Gastrocnemius medialis (tissue), 4 donors: ENCODE data around the gene TMOD4.
"Not testable (repeated sequence)": the region's sequence is repeated elsewhere in the genome, so short reads cannot be mapped to it uniquely, and the experiment has no call there.

Experiments used
- POLR2A ChIP-seq, 2 donors: fragments of 450-650 bp; IDR thresholded peaks; one replicate each; pipeline ENCODE4 v1.6.1; 2017; ENCODE audit warnings: antibody characterized with exemption in 2 of 2, mild to moderate bottlenecking in 2 of 2, moderate library complexity in 2 of 2
- TF ChIP-seq, protein P1 (sequence below), 5 experiments: fragments of 450-650 bp in 3 of 5; fragments of 200-600 bp in 2 of 5; sonication (generic) in 2 of 5; IDR thresholded peaks in 4 of 5; conservative IDR thresholded peaks in 1 of 5; 1 replicate in 4 of 5; 2 replicates in 1 of 5; pipeline ENCODE4 v1.5.1; 2016 to 2019; ENCODE audit warnings: antibody characterized with exemption in 5 of 5, mild to moderate bottlenecking in 3 of 5, moderate library complexity in 3 of 5

DNA sequence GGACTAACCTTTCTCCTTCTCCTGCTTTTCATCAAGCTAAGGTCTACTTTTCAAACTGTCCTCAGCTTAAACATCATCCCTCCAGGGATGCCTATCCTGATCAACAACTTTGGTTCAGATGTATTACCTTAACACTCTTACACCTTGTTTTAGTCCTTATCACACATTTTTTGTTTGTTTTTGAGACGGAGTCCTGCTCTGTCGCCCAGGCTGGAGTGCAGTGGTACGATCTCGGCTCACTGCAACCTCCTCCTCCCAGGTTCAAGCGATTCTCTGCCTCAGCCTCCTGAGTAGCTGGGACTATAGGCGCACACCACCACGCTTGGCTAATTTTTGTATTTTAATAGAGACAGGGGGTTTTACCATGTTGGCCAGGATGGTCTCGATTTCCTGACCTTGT is 12.9 kb upstream of the TMOD4 start:
- TF ChIP-seq, protein P1, sequence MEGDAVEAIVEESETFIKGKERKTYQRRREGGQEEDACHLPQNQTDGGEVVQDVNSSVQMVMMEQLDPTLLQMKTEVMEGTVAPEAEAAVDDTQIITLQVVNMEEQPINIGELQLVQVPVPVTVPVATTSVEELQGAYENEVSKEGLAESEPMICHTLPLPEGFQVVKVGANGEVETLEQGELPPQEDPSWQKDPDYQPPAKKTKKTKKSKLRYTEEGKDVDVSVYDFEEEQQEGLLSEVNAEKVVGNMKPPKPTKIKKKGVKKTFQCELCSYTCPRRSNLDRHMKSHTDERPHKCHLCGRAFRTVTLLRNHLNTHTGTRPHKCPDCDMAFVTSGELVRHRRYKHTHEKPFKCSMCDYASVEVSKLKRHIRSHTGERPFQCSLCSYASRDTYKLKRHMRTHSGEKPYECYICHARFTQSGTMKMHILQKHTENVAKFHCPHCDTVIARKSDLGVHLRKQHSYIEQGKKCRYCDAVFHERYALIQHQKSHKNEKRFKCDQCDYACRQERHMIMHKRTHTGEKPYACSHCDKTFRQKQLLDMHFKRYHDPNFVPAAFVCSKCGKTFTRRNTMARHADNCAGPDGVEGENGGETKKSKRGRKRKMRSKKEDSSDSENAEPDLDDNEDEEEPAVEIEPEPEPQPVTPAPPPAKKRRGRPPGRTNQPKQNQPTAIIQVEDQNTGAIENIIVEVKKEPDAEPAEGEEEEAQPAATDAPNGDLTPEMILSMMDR (IDR thresholded peaks at IDR 0.05 in 4 of 5, conservative IDR thresholded peaks at IDR 0.05 in 1 of 5): not testable (repeated sequence)
- not testable (repeated sequence) for TF ChIP-seq POLR2A (IDR thresholded peaks at IDR 0.05)
